Heart left ventricle (tissue), 13 donors: Measurements from ENCODE around the gene HOXB8.

Experiments
- POLR2A ChIP-seq, 2 donors: fragments of 450-650 bp; IDR thresholded peaks; one replicate each; pipeline ENCODE4 v1.6.1; 2017; ENCODE audit warnings: antibody characterized with exemption in 2 of 2, mild to moderate bottlenecking in 2 of 2, moderate library complexity in 2 of 2
- TF ChIP-seq, protein P1 (sequence below), 12 donors: fragments of 200-600 bp; sonication (generic) in 4 of 12; IDR thresholded peaks; one replicate each; pipeline versions ENCODE4 v1.5.0 to v1.8.0; 2018 to 2022; ENCODE audit warnings: antibody characterized with exemption in 12 of 12, mild to moderate bottlenecking in 5 of 12
- donor health status: ischemic (EF 13 %, LVEDD 7.1; RV severe dilation, severe dysfunction).
- donor health status: DM: no; HTN: yes; CAD: no.
- donor health status: DM: no; HTN: no; CAD: no.
- donor health status: ischemic (EF 25% LVEDD 6.9; RV normal size, moderate dysfunction).
- donor health status: ischemic (EF 25% LVEDD 5.7; RV mildly dilated, moderate dysfunction).
- donor health status: ischemic (EF 35%, LVEDD 5.7; RV mildly dilated, moderate dysfunction).
- donor health status: nonischemic (EF 11% LVEDD 7.7; RV severe dilation, severe dysfunction).
- donor health status: DM: yes; HTN: yes; CAD: no.
- donor health status: PGD.
- donor health status: ischemic (EF 29% LVEDD 5.4; RV normal size, mild dysfunction).
- donor health status: nonischemic (EF 23%, LVEDD 6.1; RV moderate dilation, normal function).

DNA sequence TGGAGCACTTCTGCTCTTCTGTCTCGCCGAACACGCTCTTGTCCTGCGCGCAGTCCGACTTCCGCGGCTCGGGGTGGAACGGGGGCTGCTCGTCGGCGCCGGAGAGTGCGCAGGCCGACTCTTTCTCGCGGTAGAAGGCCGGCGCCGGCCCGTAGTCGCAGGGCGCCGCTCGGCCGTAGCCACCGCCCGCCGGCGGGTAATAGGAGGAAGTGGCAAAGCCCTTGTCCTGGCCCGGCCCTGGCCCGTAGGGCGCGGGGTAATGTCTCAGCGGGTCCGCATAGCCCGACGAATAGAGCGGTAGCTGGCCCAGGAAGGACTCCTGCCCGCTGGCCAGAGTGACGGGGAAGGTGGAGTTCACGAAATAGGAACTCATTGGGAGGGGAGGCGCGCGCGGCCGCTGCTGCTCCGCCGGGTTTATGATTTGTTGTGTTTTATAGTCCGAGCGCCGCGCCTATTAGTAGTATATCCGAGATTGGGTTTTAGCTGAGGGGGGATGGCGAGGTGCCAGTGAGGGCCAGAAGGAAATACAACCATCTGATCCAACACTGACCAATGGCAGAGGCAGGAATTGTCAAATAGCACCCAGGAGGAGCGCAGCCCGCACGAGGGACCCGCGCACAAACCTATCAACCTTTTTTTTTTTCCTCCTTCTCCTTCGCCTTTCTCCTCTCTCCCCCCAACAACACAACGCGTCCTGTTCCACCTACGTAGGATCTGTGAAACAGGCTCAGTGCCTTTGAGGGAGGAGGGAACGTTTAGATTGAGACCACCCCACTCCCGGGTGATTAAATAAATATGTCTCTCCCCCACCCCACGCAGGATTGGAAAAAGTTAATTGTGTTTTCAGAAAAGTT lies 17.1 kb downstream of the HOXB8 start:
- TF ChIP-seq POLR2A (IDR thresholded peaks at IDR 0.05), result peak in 1 of 2 donors; percentile 29
- TF ChIP-seq, protein P1, sequence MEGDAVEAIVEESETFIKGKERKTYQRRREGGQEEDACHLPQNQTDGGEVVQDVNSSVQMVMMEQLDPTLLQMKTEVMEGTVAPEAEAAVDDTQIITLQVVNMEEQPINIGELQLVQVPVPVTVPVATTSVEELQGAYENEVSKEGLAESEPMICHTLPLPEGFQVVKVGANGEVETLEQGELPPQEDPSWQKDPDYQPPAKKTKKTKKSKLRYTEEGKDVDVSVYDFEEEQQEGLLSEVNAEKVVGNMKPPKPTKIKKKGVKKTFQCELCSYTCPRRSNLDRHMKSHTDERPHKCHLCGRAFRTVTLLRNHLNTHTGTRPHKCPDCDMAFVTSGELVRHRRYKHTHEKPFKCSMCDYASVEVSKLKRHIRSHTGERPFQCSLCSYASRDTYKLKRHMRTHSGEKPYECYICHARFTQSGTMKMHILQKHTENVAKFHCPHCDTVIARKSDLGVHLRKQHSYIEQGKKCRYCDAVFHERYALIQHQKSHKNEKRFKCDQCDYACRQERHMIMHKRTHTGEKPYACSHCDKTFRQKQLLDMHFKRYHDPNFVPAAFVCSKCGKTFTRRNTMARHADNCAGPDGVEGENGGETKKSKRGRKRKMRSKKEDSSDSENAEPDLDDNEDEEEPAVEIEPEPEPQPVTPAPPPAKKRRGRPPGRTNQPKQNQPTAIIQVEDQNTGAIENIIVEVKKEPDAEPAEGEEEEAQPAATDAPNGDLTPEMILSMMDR (IDR thresholded peaks at IDR 0.05), result no peak
